Measurements from ENCODE around the gene GLYATL1B. TPM values are rescaled to one million over a fixed set of nuclear protein-coding genes. Genes with fewer than 3 reads are reported as not detected.

The GLYATL1B gene
- total and polyA plus RNA-seq, 4 donors, result not detected

- H3K9me3 ChIP-seq (ENCODE audit: control insufficient read depth in 4 of 4, low read length in 3 of 4), result peaks cover 6 to 14% (median 12%) of the 10 kb centered on the region in 4 donors
- no peak for DNase-seq (ENCODE audit: low spot score)
- TF ChIP-seq ZBTB33 (IDR thresholded peaks at IDR 0.05) (no peak), EGR1 (IDR thresholded peaks at IDR 0.05; ENCODE audit: low read depth in 2 of 2) (no peak), RXRA (IDR thresholded peaks at IDR 0.05) (no peak), TAF1 (conservative IDR thresholded peaks at IDR 0.05) (no peak)
- no peak overlapping the region for H3K4me3 ChIP-seq (ENCODE audit: low read depth in 1 of 3, low read length in 3 of 3)
- no peak overlapping the region for H3K9ac ChIP-seq (ENCODE audit: low read depth in 1 of 2, low read length in 2 of 2)
- 100% methylated on average over 1 of the region's 1 CpG for WGBS
- no peaks in the 10 kb centered on the region for H3K27me3 ChIP-seq (ENCODE audit: control insufficient read depth in 4 of 4, insufficient read depth in 4 of 4, low read length in 3 of 4)
- no peak overlapping the region for H3K27ac ChIP-seq (ENCODE audit: low read depth in 1 of 2, low read length in 2 of 2)
- H3K36me3 ChIP-seq (ENCODE audit: control insufficient read depth in 4 of 4, insufficient read depth in 3 of 4, low read depth in 1 of 4, low read length in 3 of 4), result no peaks in the 10 kb centered on the region
- no peaks in the 10 kb centered on the region for H3K4me1 ChIP-seq (ENCODE audit: control insufficient read depth in 4 of 4, insufficient read depth in 4 of 4, low read length in 3 of 4)
Measured at GRCh38 chr11:59115553-59115952, 29.4 kb downstream of the GLYATL1B start.

- TF ChIP-seq TAF1 (conservative IDR thresholded peaks at IDR 0.05) (no peak), GABPA (IDR thresholded peaks at IDR 0.05 in 1 of 2, conservative IDR thresholded peaks at IDR 0.05 in 1 of 2) (no peak), SP1 (IDR thresholded peaks at IDR 0.05) (no peak), HNF4G (IDR thresholded peaks at IDR 0.05) (no peak), FOXA1 (IDR thresholded peaks at IDR 0.05) (no peak), HNF4A (conservative IDR thresholded peaks at IDR 0.05) (no peak)
- no peaks in the 10 kb centered on the region for H3K27me3 ChIP-seq (ENCODE audit: control insufficient read depth in 4 of 4, insufficient read depth in 4 of 4, low read length in 3 of 4)
- no peak overlapping the region for H3K27ac ChIP-seq (ENCODE audit: low read depth in 1 of 2, low read length in 2 of 2)
- no peak overlapping the region for H3K4me3 ChIP-seq (ENCODE audit: low read depth in 1 of 3, low read length in 3 of 3)
- no peaks in the 10 kb centered on the region for H3K36me3 ChIP-seq (ENCODE audit: control insufficient read depth in 4 of 4, insufficient read depth in 3 of 4, low read depth in 1 of 4, low read length in 3 of 4)
- no peaks in the 10 kb centered on the region for H3K4me1 ChIP-seq (ENCODE audit: control insufficient read depth in 4 of 4, insufficient read depth in 4 of 4, low read length in 3 of 4)
- WGBS, result 96% methylated on average over 2 of the region's 2 CpGs
- peaks cover 6 to 14% (median 12%) of the 10 kb centered on the region in 4 donors for H3K9me3 ChIP-seq (ENCODE audit: control insufficient read depth in 4 of 4, low read length in 3 of 4)
- DNase-seq (ENCODE audit: low spot score), result no peak
- no peak overlapping the region for H3K9ac ChIP-seq (ENCODE audit: low read depth in 1 of 2, low read length in 2 of 2)
Measured at GRCh38 chr11:59117774-59118173, 31.7 kb downstream of the GLYATL1B start.

- Histone ChIP-seq H3K4me1 (ENCODE audit: control insufficient read depth in 4 of 4, insufficient read depth in 4 of 4, low read length in 3 of 4) (no peaks in the 10 kb centered on the region), H3K27me3 (ENCODE audit: control insufficient read depth in 4 of 4, insufficient read depth in 4 of 4, low read length in 3 of 4) (no peaks in the 10 kb centered on the region), H3K9me3 (ENCODE audit: control insufficient read depth in 4 of 4, low read length in 3 of 4) (peaks cover 6 to 14% (median 12%) of the 10 kb centered on the region in 4 donors), H3K4me3 (ENCODE audit: low read depth in 1 of 3, low read length in 3 of 3) (no peak overlapping the region), H3K9ac (ENCODE audit: low read depth in 1 of 2, low read length in 2 of 2) (no peak overlapping the region), H3K36me3 (ENCODE audit: control insufficient read depth in 4 of 4, insufficient read depth in 3 of 4, low read depth in 1 of 4, low read length in 3 of 4) (no peaks in the 10 kb centered on the region), H3K27ac (ENCODE audit: low read depth in 1 of 2, low read length in 2 of 2) (no peak overlapping the region)
- no peak for DNase-seq (ENCODE audit: low spot score)
- TF ChIP-seq RAD21 (IDR thresholded peaks at IDR 0.05) (no peak), NR2F2 (IDR thresholded peaks at IDR 0.05) (no peak), ZBTB33 (IDR thresholded peaks at IDR 0.05) (no peak), HNF4A (conservative IDR thresholded peaks at IDR 0.05) (no peak), GABPA (IDR thresholded peaks at IDR 0.05 in 1 of 2, conservative IDR thresholded peaks at IDR 0.05 in 1 of 2) (no peak), CTCF (IDR thresholded peaks at IDR 0.05; ENCODE audit: low read depth, low read length, missing input control) (no peak), JUND (IDR thresholded peaks at IDR 0.05) (no peak), EGR1 (IDR thresholded peaks at IDR 0.05; ENCODE audit: low read depth in 2 of 2) (no peak), HNF4G (IDR thresholded peaks at IDR 0.05) (no peak), SP1 (IDR thresholded peaks at IDR 0.05) (no peak), MAX (IDR thresholded peaks at IDR 0.05) (no peak)
Measured at GRCh38 chr11:59119826-59120225, 33.7 kb downstream of the GLYATL1B start.
